CD4-positive, alpha-beta T cell treated with Interleukin-12 subunit alpha and Interleukin-12 subunit beta, for 1 hour (primary cell): ENCODE data around the gene TPPP.

ENCODE experiments used
- DNase-seq: peaks from one replicate; pipeline ENCODE4 v3.0.0-alpha.2; 2020

Gene TPPP

DNA sequence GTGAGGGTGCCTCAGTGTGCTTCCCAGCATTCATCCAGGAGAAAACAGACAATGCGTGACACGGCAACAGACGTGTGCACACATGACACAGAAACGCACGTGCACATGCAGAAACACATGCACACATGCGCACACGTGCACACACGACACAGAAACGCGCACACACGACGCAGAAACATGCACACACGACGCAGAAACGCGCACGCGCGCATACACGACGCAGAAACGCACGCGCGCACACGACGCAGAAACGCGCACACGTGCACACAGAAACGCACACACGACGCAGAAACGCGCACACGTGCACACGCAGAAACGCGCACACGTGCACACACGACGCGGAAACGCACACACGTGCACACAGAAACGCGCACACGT lies 16.5 kb downstream of the TPPP start:
- no peak for DNase-seq

DNA sequence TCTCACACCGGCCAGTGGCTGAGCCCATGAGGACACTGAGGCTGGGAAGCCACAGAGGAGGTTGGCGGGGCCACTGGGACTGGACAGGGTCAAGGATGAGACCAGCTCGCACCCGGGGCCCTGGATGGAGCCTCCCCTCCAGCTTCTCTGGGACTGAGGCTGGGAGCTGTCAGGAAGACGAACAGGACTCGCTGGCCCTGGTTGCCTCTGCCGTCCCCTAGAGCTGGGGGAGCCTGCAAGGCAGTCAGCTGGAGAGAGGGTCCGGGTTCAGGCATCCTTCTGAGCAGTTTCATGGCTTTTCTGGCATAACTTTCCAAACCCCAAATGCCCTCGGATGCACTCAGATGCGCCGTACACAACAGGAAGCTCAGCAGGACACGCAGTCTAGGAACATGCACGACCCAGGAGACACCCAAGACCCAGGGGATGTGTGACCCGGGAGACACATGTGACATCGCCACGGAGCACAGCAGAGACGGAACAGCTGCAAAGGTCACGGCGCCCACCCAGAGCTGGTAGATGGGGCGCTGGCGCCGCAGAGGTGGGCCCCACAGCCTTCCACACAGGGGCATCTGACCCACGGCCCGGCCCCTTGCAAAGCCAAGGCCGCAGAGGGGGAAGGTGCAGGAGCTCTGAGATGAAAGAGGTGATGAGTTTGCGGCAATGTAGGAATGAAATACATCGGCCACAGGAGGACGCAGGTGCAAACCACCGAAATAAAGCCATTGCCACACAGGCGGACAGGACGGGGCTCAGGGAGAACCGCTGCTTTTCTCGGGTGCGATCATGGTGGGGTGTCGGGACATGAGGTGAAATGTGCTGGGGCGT lies 17.1 kb downstream of the TPPP start:
- DNase-seq: no peak

DNA sequence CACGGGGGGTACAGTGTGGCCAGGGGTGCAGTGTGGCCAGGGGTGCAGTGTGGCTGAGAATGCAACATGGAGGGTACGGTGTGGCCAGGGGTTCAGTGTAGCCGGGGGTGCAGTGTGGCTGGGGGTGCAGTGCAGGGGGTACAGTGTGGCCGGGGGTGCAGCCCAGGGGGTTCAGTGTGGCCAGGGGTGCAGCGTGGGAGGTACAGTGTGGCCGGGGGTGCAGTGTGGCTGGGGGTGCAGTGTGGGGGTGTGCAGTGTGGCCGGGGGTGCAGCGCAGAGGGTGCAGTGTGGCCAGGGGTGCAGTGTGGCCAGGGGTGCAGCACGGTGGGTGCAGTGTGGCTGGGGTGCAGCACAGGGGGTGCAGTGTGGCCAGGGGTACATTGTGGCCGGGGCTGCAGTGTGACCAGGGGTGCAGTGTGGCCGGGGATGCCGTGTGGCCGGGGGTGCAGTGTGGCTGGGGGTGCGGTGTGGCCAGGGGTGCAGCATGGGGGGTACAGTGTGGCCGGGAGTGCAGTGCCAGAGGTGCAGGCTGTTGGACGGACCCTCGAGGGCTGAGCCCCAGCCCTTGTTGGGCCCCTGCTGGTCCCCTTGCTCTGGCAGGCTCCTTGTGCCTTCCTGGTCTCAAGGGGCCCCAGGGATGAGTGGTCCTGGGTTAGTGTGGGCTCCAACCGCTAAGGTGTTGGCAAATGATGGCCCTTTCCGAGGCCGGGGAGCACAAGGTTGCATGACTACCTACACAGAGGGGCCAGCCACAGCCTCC lies 17.9 kb downstream of the TPPP start:
- DNase-seq: no peak

DNA sequence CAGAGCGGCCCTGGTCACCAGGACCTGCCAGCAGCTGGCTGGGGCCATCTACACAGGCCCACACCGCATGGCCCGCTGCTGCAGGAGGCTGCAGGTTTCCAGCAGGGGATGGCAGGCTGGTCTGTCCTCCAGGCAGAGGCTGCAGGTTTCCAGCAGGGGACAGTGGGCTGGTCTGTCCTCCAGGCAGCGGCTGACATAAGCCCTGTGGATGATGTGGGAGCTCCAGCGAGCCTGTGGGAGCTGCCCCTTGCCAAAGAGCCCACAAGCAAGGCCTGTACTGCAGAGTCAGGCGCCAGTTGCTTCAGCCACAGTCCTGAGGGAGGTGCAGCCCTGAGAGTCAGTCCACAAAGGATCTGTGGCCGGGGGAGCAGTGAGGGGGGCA lies 18.5 kb downstream of the TPPP start:
- no peak for DNase-seq

DNA sequence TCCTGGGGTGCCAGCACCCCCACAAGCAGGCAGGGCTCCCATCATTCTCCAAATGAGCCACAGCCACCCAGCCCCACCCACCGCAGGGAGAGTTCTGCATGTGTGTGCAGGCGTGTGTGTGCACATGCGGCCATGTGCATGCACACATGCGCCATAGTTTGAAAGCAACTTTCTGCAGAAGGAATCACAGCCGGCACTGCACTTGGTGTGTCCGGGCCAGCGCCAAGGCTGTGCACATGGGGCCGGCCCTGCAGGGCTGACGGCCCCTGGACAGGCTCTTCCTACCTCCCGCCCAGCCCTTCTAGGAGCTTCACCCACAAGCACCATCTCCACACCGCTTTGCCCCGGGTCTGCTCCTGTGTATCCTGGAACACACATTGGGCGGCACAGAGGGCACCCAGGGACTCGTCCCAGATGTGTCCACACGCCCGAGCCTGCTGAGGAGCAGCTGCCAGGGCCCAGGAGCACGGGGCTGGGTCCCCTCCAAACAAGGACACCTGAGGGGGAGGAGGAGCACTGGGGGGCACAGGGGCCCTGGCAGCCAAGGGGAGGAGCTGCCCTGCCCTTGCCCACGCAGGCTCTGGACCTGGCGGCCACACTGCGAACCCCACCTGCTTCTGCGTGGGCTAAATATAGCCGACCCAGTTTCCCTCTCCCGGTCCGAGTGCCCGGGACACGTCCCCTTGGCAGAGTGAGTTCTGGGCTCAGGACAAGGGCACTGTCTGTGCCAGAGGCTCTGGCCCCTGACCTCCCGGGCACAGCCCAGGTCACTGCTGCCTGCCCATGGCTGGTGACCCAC lies 19.1 kb downstream of the TPPP start:
- no peak for DNase-seq

DNA sequence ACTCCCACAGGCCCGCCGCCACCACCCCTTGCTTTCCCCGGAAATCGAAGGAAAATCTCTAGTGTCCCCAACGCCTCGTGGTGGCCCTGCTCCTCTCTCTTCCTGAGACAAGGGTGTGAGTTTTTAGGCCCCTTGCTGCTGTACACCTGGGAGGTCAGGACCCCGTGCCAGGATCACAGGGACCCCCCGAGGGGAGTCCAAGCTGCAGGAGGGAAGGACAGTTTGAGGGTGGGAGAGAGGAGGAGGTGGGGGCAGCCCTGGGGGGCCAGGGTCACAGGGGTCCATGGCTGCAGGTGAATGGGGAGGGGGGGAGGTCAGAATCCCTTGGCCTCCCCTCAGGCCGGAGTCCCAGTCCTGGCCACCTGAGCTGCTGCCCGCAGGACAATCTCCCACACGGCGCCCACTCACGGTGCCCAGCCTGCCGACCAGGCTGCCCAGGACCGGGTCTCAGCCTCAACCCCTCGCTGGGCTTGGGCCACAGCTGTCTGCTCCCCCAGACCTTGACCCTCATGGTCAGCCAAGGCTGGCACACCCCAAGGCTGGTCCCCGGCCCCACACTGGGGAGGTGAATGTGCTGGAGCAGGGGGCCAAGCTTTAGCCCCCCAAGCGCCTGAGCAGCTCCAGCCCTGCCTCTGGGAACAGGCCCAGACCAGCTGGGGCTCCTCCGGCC lies 19.9 kb downstream of the TPPP start:
- no peak for DNase-seq

DNA sequence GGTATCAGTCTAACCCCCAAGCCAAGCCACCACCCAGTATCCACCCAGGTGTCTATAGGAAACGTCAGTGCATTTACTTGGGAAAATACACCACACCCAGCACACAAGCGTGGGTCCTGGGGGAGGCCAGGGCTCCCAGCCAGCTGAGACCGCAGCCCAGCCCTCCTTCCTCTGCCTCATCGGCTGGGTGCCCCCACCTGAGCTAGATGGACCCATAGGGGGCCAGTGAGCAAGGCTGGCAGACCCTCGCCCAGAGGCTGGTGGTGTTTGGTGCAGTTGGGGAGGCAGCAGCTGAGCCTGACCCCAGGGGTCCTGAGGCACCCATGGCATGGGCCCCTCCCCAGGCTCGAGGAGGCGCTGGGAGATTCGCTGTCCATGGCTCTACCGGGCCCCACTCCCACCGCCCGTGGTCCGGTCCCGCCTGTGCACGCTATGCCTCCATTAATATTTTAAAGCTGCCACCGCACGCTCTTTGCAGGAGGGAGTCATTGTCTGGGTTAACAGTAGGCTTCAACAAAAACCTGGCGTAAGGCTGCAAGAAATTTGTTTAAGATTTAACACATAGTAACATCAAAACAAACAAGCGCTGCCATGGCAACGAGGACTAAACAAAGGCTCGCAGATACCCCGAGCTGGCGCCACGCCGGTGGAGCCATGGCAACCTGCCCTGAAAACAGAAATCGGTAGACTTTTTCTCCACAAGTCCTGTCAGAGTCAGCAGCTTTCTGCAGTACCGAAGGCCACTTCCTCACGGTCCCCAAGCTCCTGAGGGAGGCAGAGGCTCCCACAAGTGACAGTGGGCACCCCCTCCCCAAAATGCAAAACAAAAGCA lies 20.6 kb downstream of the TPPP start:
- DNase-seq: peak; percentile 88

DNA sequence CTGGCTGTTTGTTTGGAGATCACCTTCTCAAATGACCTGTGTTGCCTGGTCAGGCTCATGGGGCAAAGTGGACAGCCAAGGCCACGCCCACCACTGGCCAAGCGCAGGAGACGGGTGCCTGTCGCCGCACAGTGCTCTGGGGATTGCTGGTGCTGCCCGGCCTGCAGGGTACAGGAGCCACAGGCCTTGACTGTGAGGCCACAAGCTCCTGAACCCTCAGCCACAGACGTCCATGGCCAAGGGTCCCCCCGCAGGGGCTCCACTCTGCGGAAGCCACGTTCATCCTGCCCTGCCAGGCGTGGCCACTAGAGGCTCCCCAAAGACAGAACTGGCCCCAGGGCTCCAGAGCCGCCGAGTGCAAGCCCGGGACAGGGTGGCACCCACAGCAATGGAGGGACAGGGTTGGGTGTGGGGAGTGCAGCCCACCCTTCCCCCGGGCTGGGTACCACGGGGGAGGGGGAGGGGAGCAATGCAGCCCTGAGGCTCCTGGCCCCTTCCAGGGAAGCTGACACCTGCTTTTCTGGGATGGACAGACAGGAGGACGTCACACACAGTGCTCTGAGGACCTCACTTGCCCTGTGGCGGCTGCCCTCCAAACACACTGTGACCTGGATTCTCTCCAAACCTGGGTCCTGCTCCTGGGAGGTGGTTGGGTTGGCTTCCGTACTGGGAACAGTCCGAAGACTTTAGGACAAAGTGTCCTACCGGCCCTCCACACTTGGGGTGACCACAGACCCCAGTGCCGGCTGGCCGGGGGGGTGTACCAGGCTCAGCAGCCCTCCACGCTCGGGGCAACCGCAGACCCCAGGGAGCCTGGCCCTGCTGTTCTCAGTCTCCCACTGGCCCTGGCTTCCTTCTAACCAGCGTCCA lies 21.5 kb downstream of the TPPP start:
- DNase-seq: peak; percentile 77

DNA sequence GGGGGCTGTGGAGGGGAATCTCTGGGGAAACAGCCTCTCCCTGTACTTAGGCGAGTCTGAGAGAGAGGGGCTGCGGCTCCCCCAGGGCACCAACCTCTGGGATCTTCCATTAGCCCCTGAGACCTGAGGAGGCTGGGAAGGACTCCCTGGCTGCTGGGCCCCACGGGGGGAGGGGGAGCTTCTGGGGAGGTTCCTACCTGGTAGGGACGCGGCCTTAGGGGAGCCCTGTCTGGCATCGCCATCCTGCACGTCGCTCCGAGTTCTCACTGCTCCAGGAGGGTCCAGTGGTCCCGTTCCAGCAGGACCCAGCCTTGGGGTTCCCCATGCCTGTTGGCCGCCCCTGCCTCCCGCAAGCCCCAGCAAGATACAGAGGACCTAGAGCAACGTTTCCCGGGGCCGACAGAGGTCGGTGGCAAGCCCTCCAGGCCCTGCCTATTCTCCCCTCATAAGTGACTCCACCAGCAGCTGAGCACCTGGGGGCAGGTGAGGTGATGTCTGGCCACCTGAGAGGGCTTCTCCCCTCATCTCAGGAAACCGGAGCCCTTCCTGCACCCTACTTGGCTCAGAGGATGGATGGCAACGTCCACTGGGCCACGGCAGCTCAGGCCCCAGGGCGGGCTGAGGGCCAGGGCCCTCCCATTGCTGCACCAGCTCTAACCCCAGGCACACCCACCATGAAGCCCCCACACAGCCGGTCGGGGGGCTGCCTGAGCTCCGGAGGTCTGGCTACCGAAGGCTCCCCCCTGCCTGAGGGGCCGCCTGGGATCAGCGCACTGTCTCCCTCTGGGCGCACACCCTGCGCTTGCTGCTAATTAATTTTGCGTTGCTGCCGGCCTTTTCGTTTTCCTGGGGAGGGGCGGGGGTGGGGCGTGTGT lies 22.5 kb downstream of the TPPP start:
- DNase-seq: no peak

DNA sequence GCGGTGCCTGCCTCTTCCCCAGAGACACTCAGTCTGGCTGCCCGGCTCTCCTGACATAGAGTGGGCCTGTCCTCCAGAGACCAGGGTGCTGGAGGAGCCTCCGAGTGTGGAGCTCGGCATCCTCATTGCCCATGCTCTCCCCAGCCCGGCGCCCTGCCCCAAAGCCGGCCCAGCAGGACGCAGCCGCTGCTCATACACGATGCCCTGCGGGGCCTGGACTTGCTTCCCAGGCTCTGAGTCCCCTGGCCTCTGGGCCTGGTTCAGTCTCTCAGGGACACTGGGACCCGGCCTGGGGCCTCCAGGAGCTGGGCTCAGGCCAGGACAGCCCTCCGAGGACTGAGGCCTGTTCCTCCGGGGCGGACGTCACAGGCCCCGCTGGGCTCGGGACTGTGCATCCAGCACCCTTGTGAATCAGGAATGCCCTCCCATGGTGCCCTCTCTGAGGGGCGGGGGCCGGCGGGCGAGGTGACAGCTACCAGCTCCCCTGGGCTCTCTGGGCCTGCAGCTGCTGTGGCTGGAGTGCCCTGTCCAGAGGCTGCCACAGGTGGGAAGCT lies 23.2 kb downstream of the TPPP start:
- no peak for DNase-seq

DNA sequence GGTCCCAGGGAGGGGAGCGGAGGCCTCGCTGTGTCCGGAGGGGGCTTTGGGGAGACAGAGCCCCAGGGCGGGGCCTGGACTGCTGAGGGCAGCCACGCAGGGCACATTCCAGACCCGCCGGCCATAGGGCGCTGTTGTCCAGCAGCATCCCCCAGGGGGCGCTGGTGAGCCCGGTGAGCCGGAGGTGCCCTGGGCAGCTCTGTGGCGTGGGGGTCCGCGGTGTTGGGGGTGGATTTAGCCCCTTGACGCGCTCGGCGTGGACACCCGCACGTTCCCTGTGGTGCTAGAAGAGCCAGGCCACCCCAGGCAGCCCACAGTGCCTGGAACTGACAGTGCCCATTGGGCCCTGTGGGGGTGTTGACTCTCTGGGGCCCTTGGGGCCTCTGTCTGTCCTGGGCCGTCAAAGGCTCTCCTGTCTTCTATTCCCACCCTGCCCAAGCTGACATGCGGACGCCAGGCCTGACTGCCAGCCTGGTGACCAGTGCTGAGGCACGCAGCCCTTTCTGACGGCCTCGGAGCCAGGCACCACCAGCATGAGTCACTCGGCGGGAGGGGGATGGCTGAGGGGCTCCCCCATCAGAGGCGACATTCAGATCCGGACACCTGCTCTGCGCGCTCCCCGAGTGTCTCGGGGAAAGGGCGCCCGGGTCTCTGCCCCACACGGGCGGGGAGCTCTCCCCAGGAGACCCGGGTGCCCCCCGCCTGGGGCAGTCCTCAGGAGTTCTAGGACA lies 23.9 kb downstream of the TPPP start:
- peak; percentile 57 for DNase-seq

DNA sequence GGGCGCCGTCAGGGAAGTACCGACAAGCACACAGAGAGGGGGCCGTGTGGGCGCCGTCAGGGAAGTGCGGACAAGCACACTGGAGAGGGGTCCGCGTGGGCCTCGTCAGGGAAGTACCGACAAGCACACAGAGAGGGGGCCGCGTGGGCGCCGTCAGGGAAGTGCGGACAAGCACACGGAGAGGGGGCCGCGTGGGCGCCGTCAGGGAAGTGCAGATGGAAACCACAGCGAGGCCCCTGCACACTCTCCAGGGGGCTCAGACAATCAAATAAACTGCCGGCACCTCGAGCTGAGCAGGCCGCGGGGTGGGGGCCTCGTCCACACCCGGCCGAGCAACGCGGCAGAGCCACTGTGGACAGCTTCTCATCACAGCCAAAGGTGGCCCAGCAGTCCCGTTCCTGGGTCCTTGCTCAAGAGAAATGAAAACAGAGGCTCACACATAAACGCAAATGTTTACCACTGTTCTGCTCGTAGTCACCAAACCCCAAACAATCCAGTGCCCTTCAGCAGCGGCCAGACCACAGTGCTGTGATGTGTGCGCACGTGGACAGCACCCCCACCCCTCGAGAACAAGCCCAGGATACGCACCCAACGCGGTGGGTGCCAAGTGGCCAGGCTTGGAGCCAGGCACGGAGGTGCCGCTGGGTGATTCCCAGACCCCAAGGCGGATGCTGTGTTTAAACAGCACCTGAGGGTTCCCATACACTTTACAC lies 24.7 kb downstream of the TPPP start:
- DNase-seq: no peak

DNA sequence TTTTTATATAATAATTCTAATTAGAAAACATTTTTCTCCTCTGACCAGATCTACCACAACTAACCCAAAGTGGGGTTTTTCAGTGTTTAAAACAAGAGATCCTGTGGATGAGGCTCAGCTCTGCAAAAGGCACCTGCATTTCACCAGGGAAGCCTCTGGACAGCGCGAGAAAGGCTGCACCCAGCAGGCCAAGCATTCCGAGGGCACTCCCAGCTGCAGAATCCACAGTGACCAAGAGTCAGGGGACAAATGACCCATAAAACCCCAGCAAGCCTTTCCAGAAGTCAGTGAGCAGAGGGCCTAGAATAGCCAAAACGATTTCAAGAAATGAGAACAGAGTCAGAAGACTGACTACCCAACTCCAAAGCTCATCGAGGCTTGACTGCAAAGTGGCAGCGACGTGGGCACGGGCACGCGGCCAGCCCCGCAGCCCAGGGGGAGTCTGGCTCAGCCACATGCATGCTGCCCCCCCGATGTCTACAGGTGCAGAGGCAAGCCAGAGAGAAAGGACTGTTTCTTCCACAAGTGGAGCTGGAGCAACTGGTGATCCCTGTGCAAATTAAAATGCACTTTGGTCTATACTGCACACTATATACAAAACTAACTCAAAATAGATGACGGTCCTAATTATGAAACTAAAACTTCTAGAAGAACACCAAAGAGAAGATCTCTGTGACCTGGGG lies 26.2 kb downstream of the TPPP start:
- no peak for DNase-seq

DNA sequence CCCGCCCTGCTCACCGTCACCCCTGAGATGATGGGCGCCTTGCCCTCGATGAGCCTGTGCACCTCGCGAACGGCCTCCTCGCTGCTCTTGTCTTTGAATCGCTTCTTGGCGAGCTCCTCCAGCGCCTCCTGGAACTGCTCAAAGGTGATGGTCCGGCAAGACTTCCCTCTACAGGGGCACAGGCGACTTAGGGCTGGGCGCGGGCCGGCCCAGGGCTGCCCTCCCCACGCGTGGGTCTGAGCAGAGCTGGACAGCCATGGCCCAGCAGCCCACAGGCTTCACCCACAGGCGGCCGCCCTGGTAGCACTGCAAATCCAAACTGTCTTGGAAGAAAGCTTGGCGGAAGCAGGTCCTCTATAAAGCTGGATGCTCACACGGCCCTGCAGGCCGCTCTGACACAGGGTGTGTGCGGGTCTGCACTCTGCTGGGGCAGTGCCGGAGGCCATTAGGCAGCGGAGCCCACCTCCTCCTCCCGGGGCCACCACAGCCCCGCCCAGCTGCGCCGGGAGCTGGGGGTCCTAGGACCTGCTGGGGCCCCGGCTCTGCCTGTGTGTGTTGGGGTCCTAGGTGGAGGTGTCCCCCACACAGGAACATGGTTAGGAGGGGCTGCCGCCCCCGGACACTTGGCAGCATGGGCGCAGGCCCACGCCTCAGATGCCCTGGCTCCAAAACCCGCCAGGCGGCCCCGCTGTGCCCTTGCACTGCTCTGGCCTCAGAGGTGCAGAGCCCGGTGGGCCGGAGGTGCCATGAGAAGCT lies 27.0 kb downstream of the TPPP start:
- DNase-seq: no peak

DNA sequence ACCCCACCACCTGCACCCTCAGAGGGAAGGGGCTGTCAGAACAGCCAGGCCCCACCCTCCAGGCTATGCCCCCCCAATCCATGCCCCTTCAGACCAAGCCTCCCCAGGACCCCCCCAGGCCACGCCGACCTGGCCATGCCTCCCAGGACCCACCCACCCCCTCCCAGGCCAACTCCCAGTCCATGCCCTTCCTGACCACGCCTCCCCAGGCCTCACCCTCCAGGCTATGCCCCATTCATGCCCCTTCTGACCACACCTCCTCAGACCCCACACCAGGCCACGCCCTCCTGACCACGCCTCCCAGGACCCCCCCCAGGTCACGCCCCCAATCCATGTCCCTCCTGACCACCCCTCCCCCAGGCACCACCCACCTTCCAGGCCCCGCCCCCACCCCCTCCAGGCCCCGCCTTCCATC lies 27.6 kb downstream of the TPPP start:
- no peak for DNase-seq

DNA sequence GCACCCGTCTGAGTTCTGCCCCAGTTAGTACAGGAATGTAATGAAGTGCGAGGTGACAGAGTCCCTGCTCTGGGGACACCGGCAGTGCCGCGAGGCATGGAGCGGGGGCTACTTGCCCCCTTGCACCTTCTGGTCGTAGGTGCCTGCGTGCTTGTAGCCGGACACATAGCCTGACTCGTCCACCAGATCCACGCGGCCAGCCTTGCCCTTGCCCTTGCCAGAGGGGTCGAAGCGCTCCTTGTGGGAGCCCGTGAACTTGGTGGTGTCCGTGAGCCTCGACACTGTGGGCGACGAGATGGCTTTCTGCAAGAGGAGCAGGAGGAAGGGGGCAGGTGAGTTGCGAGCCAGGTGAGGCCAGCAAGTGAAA lies 28.2 kb downstream of the TPPP start:
- no peak for DNase-seq
